Measurements from ENCODE around the gene COPG2.
A peak's percentile ranks its signal among the peaks of the same experiment; 100 is the strongest.

The COPG2 gene

GRCh38 chr7:130500910-130501309, 167.6 kb downstream of the COPG2 start:
- H3K4me3 ChIP-seq (ENCODE audit: low read depth, low read length), result no peak overlapping the region

- no peak overlapping the region for H3K4me3 ChIP-seq (ENCODE audit: low read depth, low read length)
These were observed 168.1 kb downstream of the COPG2 start for GRCh38 chr7:130500463-130500862.

- no peak overlapping the region for H3K4me3 ChIP-seq (ENCODE audit: low read depth, low read length)
These were observed 174.1 kb downstream of the COPG2 start for GRCh38 chr7:130494431-130494858.

- peak overlapping the region; percentile 65 for H3K4me3 ChIP-seq (ENCODE audit: low read depth, low read length)
These were observed 175.2 kb downstream of the COPG2 start for GRCh38 chr7:130493275-130493873.

GRCh38 chr7:130492523-130493274, 175.8 kb downstream of the COPG2 start:
- H3K4me3 ChIP-seq (ENCODE audit: low read depth, low read length), result peak overlapping the region; percentile 65

GRCh38 chr7:130491841-130492522, 176.6 kb downstream of the COPG2 start, which contains the start of gene MEST:
Gene MEST, plus strand, starts transcription at chr7:130492085. Its CDS starts 229 bp downstream, at chr7:130492314.
- H3K4me3 ChIP-seq (ENCODE audit: low read depth, low read length), result peak within 1 kb of the TSS; percentile 65

GRCh38 chr7:130490888-130491804, 177.4 kb downstream of the COPG2 start:
- H3K4me3 ChIP-seq (ENCODE audit: low read depth, low read length), result peak overlapping the region; percentile 40

GRCh38 chr7:130490311-130490791, 178.2 kb downstream of the COPG2 start:
- H3K4me3 ChIP-seq (ENCODE audit: low read depth, low read length), result peak overlapping the region; percentile 9

- no peak overlapping the region for H3K4me3 ChIP-seq (ENCODE audit: low read depth, low read length)
These were observed 179.2 kb downstream of the COPG2 start for GRCh38 chr7:130489140-130489983.

- H3K4me3 ChIP-seq (ENCODE audit: low read depth, low read length), result no peak overlapping the region
These were observed 180.0 kb downstream of the COPG2 start for GRCh38 chr7:130488392-130489139.

GRCh38 chr7:130486954-130487436, 181.6 kb downstream of the COPG2 start:
- H3K4me3 ChIP-seq (ENCODE audit: low read depth, low read length), result peak overlapping the region; percentile 65

GRCh38 chr7:130486114-130486953, 182.2 kb downstream of the COPG2 start:
- H3K4me3 ChIP-seq (ENCODE audit: low read depth, low read length), result peak overlapping the region; percentile 65

GRCh38 chr7:130485734-130486113, 182.8 kb downstream of the COPG2 start:
- H3K4me3 ChIP-seq (ENCODE audit: low read depth, low read length), result peak overlapping the region; percentile 65

- H3K4me3 ChIP-seq (ENCODE audit: low read depth, low read length), result no peak overlapping the region
These were observed 185.5 kb downstream of the COPG2 start for GRCh38 chr7:130483031-130483430.

- H3K4me3 ChIP-seq (ENCODE audit: low read depth, low read length), result no peak overlapping the region
These were observed 186.7 kb downstream of the COPG2 start for GRCh38 chr7:130481898-130482297.

- no peak overlapping the region for H3K4me3 ChIP-seq (ENCODE audit: low read depth, low read length)
These were observed 188.7 kb downstream of the COPG2 start for GRCh38 chr7:130479716-130480400.

GRCh38 chr7:130478991-130479390, 189.6 kb downstream of the COPG2 start:
- no peak overlapping the region for H3K4me3 ChIP-seq (ENCODE audit: low read depth, low read length)

Data from iPS-11a (cell line).